HL-60 (cell line): ENCODE measurements around the gene UIMC1.

Experiments
- DNase-seq, 2 experiments: peaks; one replicate each; pipeline ENCODE4 v3.0.0-alpha.2; 2010 to 2020; ENCODE audit warnings: low read depth in 1 of 2, low spot score in 1 of 2
- H3K27ac ChIP-seq: fragments of 250-450 bp; sonication (Bioruptor Pico); replicated peaks from 2 replicates; pipeline ENCODE4 v1.5.1; 2020; ENCODE audit warnings: mild to moderate bottlenecking, moderate library complexity
- H3K27me3 ChIP-seq: fragments of 250-450 bp; sonication (Bioruptor Pico); 2 replicates; pipeline ENCODE4 v1.5.1; 2021; ENCODE audit warnings: mild to moderate bottlenecking, moderate library complexity; ENCODE audit not compliant: insufficient read depth, poor library complexity, severe bottlenecking
- H3K4me3 ChIP-seq: replicated peaks from 2 replicates; pipeline ENCODE4 v1.5.1; 2011; ENCODE audit warnings: mild to moderate bottlenecking, control low read depth, low read length; ENCODE audit not compliant: insufficient read depth
- CTCF ChIP-seq: IDR thresholded peaks from one replicate; pipeline ENCODE4 v1.5.1; 2011; ENCODE audit warnings: low read length, control low read depth, inconsistent platforms; ENCODE audit not compliant: insufficient read depth
- GABPA ChIP-seq: IDR thresholded peaks from 2 replicates; pipeline ENCODE4 v1.6.1; 2012; ENCODE audit warnings: low read depth
- POLR2AphosphoS5 ChIP-seq: IDR thresholded peaks from 2 replicates; pipeline ENCODE4 v1.6.1; 2012; ENCODE audit warnings: low read depth
- REST ChIP-seq: IDR thresholded peaks from 2 replicates; pipeline ENCODE4 v1.6.1; 2012; ENCODE audit warnings: low read depth; ENCODE audit not compliant: insufficient replicate concordance
- SPI1 ChIP-seq: IDR thresholded peaks from 2 replicates; pipeline ENCODE4 v1.6.1; 2012; ENCODE audit warnings: low read depth, mild to moderate bottlenecking, borderline replicate concordance

UIMC1 gene

GRCh38 chr5:176880366-176881020, 126.1 kb downstream of the UIMC1 start:
- peaks cover 26% of the 10 kb centered on the region for H3K27me3 ChIP-seq
- no peak for TF ChIP-seq CTCF
- TF ChIP-seq SPI1 = no peak
- TF ChIP-seq POLR2AphosphoS5 = no peak
- TF ChIP-seq GABPA = no peak
- TF ChIP-seq REST = no peak
- DNase-seq = no peak
- H3K27ac ChIP-seq = no peak overlapping the region
- no peak overlapping the region for H3K4me3 ChIP-seq

GRCh38 chr5:176879663-176880361, 126.8 kb downstream of the UIMC1 start:
- Histone ChIP-seq H3K27ac (no peak overlapping the region), H3K27me3 (peaks cover 27% of the 10 kb centered on the region), H3K4me3 (no peak overlapping the region)
- TF ChIP-seq POLR2AphosphoS5 (no peak), GABPA (no peak), SPI1 (peak; percentile 31; the same call in 1 of the 2 replicates), CTCF (no peak), REST (no peak)
- DNase-seq = no peak

GRCh38 chr5:176878906-176879662, 127.5 kb downstream of the UIMC1 start:
- TF ChIP-seq GABPA (no peak), SPI1 (no peak), REST (no peak), CTCF (no peak), POLR2AphosphoS5 (no peak)
- no peak for DNase-seq
- no peak overlapping the region for H3K27ac ChIP-seq
- no peak overlapping the region for H3K4me3 ChIP-seq
- H3K27me3 ChIP-seq = peaks cover 27% of the 10 kb centered on the region
